Measurements from ENCODE around the gene SCP2D1. TPM values are rescaled to one million over a fixed set of nuclear protein-coding genes. Genes with fewer than 3 reads are reported as not detected.

The SCP2D1 gene
- total RNA-seq = not detected
- polyA plus RNA-seq = not detected

- Histone ChIP-seq H3K36me3 (no peaks in the 10 kb centered on the region), H3K27ac (no peak within 1 kb of the TSS), H3K4me1 (no peaks in the 10 kb centered on the region), H3K4me3 (no peak within 1 kb of the TSS), H3K9me3 (no peaks in the 10 kb centered on the region), H3K27me3 (no peaks in the 10 kb centered on the region)
- WGBS, 2 donors = 28 to 32% methylated on average over 3 of the region's 3 CpGs
- DNase-seq (no peak), ATAC-seq (no peak), FAIRE-seq (no peak)
- no peak for TF ChIP-seq CTCF (IDR thresholded peaks at IDR 0.05)
- intact Hi-C loops (cut with DNase I) = no loop called here
Measured at GRCh38 chr20:18813483-18813882, at the start of gene SCP2D1. Gene SCP2D1 (plus strand): TSS chr20:18813783. CDS start chr20:18813816, 33 bp downstream.

GRCh38 chr20:18767676-18768075, 45.9 kb upstream of the SCP2D1 start:
- H3K36me3 ChIP-seq = no peaks in the 10 kb centered on the region
- DNase-seq (no peak), ATAC-seq (no peak), FAIRE-seq (no peak)
- H3K4me3 ChIP-seq = no peak overlapping the region
- H3K9me3 ChIP-seq = no peaks in the 10 kb centered on the region
- no peak for TF ChIP-seq CTCF (IDR thresholded peaks at IDR 0.05)
- 58 to 64% methylated on average over 5 of the region's 5 CpGs for WGBS, 2 donors
- H3K27me3 ChIP-seq = no peaks in the 10 kb centered on the region
- H3K27ac ChIP-seq = no peak overlapping the region
- intact Hi-C loops (cut with DNase I) = no loop called here
- H3K4me1 ChIP-seq = no peaks in the 10 kb centered on the region

- no peaks in the 10 kb centered on the region for H3K4me1 ChIP-seq
- no peaks in the 10 kb centered on the region for H3K36me3 ChIP-seq
- intact Hi-C loops (cut with DNase I) = no loop called here
- ATAC-seq (no peak), DNase-seq (no peak), FAIRE-seq (no peak)
- H3K27me3 ChIP-seq = no peaks in the 10 kb centered on the region
- no peak overlapping the region for H3K4me3 ChIP-seq
- 89 to 94% methylated on average over 1 of the region's 1 CpG for WGBS, 2 donors
- H3K27ac ChIP-seq = no peak overlapping the region
- no peak for TF ChIP-seq CTCF (IDR thresholded peaks at IDR 0.05)
- H3K9me3 ChIP-seq = no peaks in the 10 kb centered on the region
Measured at GRCh38 chr20:18773566-18773965, 40.0 kb upstream of the SCP2D1 start.

- ATAC-seq = no peak
- Histone ChIP-seq H3K27ac (no peak overlapping the region), H3K4me3 (no peak overlapping the region), H3K9me3 (no peaks in the 10 kb centered on the region), H3K27me3 (no peaks in the 10 kb centered on the region), H3K36me3 (no peaks in the 10 kb centered on the region), H3K4me1 (no peaks in the 10 kb centered on the region)
- no peak for FAIRE-seq
- intact Hi-C loops (cut with DNase I) = no loop called here
- TF ChIP-seq CTCF (IDR thresholded peaks at IDR 0.05) = no peak
- 63 to 64% methylated on average over 2 of the region's 2 CpGs for WGBS, 2 donors
- DNase-seq = no peak
Measured at GRCh38 chr20:18774207-18774606, 39.4 kb upstream of the SCP2D1 start.

- no peaks in the 10 kb centered on the region for H3K4me1 ChIP-seq
- H3K27ac ChIP-seq = no peak overlapping the region
- ATAC-seq (no peak), FAIRE-seq (no peak), DNase-seq (no peak)
- no peaks in the 10 kb centered on the region for H3K36me3 ChIP-seq
- WGBS, 2 donors = 87 to 94% methylated on average over 5 of the region's 5 CpGs
- no peak overlapping the region for H3K4me3 ChIP-seq
- intact Hi-C loops (cut with DNase I) = no loop called here
- TF ChIP-seq CTCF (IDR thresholded peaks at IDR 0.05) = no peak
- no peaks in the 10 kb centered on the region for H3K27me3 ChIP-seq
- no peaks in the 10 kb centered on the region for H3K9me3 ChIP-seq
Measured at GRCh38 chr20:18775633-18776032, 38.0 kb upstream of the SCP2D1 start.

All from pancreas (tissue), 10 donors.